OCI-LY3 (cell line): ENCODE measurements around the gene L3MBTL3.
"Not testable (repeated sequence)": the region's sequence is repeated elsewhere in the genome, so short reads cannot be mapped to it uniquely, and the experiment has no call there.

ENCODE experiments used
- EZH2phosphoT487 ChIP-seq: fragments of 200-600 bp; shearing (Covaris generic); IDR thresholded peaks from 2 replicates; pipeline ENCODE4 v1.6.1; 2018; ENCODE audit warnings: antibody characterized with exemption, mixed run types, low read depth
- TF ChIP-seq, protein P1 (sequence below): fragments of 200-600, 300-600 bp; sonication (generic); IDR thresholded peaks from 2 replicates; pipeline ENCODE4 v1.5.1; 2014; ENCODE audit warnings: antibody characterized with exemption, low read length, low read depth

DNA sequence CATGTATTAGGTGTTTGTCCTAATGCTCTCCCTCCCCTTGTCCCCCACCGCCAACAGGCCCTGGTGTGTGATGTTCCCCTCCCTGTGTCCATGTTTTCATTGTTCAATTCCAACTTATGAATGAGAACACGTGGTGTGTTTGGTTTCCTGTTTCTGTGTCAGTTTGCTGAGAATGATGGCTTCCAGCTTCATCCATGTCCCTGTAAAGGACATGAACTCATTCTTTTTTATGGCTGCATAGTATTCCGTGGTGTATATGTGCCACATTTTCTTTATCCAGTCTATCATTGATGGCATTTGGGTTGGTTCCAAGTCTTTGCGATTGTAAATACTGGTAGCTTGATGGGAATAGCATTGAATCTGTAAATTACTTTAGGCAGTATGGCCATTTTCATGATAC, 151.8 kb downstream of the L3MBTL3 start:
- TF ChIP-seq, protein P1, sequence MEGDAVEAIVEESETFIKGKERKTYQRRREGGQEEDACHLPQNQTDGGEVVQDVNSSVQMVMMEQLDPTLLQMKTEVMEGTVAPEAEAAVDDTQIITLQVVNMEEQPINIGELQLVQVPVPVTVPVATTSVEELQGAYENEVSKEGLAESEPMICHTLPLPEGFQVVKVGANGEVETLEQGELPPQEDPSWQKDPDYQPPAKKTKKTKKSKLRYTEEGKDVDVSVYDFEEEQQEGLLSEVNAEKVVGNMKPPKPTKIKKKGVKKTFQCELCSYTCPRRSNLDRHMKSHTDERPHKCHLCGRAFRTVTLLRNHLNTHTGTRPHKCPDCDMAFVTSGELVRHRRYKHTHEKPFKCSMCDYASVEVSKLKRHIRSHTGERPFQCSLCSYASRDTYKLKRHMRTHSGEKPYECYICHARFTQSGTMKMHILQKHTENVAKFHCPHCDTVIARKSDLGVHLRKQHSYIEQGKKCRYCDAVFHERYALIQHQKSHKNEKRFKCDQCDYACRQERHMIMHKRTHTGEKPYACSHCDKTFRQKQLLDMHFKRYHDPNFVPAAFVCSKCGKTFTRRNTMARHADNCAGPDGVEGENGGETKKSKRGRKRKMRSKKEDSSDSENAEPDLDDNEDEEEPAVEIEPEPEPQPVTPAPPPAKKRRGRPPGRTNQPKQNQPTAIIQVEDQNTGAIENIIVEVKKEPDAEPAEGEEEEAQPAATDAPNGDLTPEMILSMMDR = not testable (repeated sequence)
- not testable (repeated sequence) for TF ChIP-seq EZH2phosphoT487
